GM19043 (cell line): ENCODE results near the gene ADRA1B.
"Not testable (repeated sequence)": the region's sequence is repeated elsewhere in the genome, so short reads cannot be mapped to it uniquely, and the experiment has no call there.

Experiments used
- ATAC-seq: cut with Tn5 transposase; IDR thresholded peaks from one replicate; pipeline ENCODE4 v1.9.1; 2021; ENCODE audit warnings: low read depth; ENCODE audit not compliant: unreplicated experiment

Gene ADRA1B

DNA sequence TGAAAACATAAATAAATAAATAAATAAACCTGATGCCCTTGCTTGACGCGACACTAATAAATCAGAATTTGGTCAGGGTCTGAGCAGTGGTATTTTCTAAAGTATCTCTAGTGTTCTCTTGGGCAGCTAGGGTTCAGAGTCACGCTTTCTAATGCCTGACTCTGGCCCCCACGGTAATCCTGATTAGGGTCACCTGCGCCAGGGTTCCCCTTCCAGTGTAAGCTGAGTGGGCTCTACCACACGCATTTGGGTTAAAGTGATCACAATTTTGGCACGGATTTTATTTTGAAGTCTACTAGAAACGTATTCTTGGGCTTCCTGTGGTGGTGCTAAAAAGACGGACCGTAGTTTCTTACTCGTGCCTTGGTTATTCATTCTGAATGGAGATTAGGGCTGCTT lies 93.3 kb downstream of the ADRA1B start:
- peak; percentile 6 for ATAC-seq

DNA sequence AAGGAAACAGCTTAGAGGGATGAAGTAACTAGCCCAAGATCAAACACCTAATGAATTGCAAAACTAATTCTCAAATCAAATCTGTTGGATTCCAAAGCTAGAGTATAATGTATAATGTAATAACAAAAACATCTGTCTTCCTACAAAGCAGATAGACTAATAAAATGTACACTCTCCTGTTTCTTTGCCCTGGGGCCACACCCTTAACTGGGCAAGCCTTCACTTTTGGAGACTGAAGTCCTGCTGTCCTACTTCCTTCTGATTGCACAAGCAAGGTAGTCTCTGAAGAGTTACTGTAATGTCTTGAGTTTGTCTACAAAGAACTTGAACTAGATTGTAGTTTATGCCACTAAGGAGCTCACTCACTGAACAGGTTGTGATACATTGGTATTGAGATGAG lies 95.2 kb downstream of the ADRA1B start:
- no peak for ATAC-seq

DNA sequence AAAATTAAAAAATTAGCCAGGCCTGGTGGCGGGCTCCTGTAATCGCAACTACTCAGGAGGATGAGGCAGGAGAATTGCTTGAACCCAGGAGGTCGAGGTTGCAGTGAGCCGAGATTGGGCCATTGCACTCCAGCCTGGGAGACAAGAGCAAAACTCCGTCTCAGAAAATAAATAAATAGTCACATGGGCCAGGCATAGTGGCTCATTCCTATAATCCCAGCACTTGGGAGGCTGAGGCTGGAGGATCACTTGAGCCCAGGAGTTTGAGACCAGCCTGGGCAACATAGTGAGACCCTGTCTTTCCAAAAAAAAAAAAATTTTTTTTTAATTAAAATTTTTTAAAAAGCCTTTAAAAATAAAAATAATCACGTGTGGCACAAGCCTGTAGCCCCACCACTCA lies 97.9 kb downstream of the ADRA1B start:
- ATAC-seq = not testable (repeated sequence)

DNA sequence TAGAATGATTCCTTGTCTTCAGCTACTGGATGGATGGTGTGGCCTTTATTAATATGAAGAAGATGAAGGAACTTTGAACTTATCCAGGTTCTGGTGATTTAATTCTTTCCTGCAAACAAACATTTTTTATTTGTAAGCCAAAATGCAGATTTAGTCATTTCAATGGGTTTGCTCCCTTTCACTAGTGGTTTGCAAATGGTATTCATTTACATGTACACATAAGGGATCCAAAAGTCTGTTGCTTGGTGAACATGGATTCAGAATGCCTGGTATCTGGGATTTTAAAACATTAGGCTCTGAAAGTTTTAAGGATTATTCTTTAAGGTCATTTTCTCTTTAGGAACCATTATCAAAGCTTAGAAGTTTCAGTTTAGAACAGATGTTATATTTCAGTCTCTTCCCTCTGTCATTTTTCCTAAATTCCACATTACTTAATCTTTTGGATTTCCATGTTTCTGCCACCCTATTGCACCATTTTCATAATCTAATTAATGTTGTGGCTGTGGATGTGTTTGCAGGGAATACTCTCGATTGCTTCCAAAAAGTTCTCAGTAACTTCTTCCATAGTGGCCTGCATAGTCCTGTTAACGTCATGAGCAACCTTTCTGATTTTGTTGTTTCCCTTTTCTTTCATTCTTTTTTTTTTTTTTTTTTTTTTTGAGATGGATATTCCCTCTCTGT lies 102.8 kb downstream of the ADRA1B start:
- ATAC-seq = no peak

DNA sequence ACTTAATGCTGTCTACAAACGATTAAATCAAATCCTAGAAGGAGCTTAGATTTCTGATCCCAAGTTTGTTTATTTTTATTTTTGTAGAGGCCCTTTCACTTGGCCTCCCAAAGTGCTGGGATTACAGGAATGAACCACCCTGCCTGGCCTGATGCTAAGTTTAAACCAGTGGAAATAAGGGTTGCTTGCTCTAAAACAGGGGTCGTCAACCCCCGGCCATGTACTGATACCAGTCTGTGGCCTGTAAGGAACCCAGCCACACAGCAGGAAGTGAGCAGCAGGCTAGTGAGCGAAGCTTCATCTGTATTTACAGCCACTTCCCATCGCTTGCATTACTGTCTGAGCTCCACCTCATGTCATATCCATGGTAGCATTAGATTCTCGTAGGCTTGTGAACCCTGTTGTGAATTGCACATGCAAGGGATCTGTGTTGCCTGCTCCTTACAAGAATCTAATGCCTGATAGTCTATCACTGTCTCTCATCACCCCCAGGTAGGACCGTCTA lies 104.0 kb downstream of the ADRA1B start:
- ATAC-seq = no peak

DNA sequence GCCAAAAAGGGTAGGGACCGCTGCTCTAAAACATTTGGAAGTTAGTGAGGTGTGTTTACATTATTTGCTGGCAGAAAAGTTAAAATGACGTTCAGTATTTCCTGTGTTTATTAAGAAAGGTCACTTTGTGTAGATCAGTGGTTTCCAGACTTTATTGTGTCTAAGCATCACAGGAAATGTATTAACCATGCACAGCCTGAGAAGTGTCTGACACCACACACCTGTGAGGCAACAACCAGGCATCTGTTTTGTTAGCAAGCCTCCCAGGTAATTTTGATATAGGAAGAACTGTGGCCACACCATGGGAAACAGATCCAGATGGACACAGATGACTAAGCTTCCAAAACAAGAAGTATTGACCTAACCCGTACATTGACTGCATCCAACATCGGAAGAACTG lies 104.7 kb downstream of the ADRA1B start:
- ATAC-seq = no peak

DNA sequence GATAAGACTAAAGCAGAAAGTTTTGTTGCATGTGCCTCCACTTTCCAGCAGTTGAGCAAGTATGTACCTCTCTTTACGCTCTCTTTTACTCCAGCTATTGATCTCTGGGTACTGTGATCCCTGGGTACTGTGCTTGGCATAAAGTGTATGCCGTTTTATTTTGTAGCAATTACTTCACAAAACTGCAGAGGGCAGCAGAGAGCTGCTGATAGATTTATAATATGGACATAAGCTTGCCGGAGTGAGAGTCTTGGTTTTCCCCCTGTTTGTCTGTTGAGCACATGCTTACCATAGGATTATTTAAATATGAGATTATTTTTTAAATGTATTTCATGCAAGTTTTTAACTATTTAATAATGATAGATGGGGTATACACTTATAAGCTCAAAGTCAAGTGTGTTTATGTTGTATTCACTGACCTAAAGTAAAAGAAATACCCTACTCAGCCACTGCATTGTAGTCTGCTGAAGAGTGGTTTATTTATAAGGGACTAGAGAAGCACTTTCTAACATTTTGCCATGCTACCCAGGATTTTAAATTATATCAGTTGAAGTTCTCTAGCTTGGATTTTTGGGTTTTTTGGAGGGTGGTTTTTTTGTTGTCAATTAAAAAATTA lies 105.7 kb downstream of the ADRA1B start:
- peak; percentile 86 for ATAC-seq
